ENCODE measurements around the gene AP2A2.

- TF ChIP-seq, protein P1, sequence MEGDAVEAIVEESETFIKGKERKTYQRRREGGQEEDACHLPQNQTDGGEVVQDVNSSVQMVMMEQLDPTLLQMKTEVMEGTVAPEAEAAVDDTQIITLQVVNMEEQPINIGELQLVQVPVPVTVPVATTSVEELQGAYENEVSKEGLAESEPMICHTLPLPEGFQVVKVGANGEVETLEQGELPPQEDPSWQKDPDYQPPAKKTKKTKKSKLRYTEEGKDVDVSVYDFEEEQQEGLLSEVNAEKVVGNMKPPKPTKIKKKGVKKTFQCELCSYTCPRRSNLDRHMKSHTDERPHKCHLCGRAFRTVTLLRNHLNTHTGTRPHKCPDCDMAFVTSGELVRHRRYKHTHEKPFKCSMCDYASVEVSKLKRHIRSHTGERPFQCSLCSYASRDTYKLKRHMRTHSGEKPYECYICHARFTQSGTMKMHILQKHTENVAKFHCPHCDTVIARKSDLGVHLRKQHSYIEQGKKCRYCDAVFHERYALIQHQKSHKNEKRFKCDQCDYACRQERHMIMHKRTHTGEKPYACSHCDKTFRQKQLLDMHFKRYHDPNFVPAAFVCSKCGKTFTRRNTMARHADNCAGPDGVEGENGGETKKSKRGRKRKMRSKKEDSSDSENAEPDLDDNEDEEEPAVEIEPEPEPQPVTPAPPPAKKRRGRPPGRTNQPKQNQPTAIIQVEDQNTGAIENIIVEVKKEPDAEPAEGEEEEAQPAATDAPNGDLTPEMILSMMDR (conservative IDR thresholded peaks at IDR 0.05; ENCODE audit: low read depth, low read length): no peak
- no peak for TF ChIP-seq EZH2 (IDR thresholded peaks at IDR 0.05; ENCODE audit: borderline replicate concordance, low read depth, low read length, poor library complexity, severe bottlenecking)
Measured at GRCh38 chr11:1011320-1011698, 85.6 kb downstream of the AP2A2 start.
